ENCODE measurements around the gene LPIN1. TPM values are rescaled to one million over a fixed set of nuclear protein-coding genes. Genes with fewer than 3 reads are reported as not detected.

The LPIN1 gene
- total RNA-seq, 1 experiment from 2014 or later: 13.9 TPM

- no peak for TF ChIP-seq ZNF532 (CRISPR knock-in tag; IDR thresholded peaks at IDR 0.05; ENCODE audit: borderline replicate concordance)
These were observed 52.4 kb downstream of the LPIN1 start (continued) for GRCh38 chr2:11798701-11799435.

GRCh38 chr2:11799826-11800225 lies 53.4 kb downstream of the LPIN1 start:
- no peak overlapping the region for H3K27ac Mint-ChIP-seq
- ChIA-PET CTCF (no interaction called here), POLR2A (no interaction called here)
- no peak overlapping the region for H3K4me3 Mint-ChIP-seq
- no peak for TF ChIP-seq SMAD4 (CRISPR knock-in tag; IDR thresholded peaks at IDR 0.05)
- TF ChIP-seq GABPB1 (CRISPR knock-in tag; IDR thresholded peaks at IDR 0.05): no peak
- no peak for TF ChIP-seq ZNF671 (CRISPR knock-in tag; IDR thresholded peaks at IDR 0.05)
- TF ChIP-seq PRRX2 (CRISPR knock-in tag; IDR thresholded peaks at IDR 0.05): no peak
- no peak for TF ChIP-seq ATF2 (CRISPR knock-in tag; IDR thresholded peaks at IDR 0.05; ENCODE audit: borderline replicate concordance, low read depth)
- TF ChIP-seq TP53 (CRISPR knock-in tag; IDR thresholded peaks at IDR 0.05): no peak
- TF ChIP-seq ZNF317 (CRISPR knock-in tag; IDR thresholded peaks at IDR 0.05; ENCODE audit: borderline replicate concordance, low read depth): no peak
- no peak for TF ChIP-seq ZBTB43 (CRISPR knock-in tag; IDR thresholded peaks at IDR 0.05)
- TF ChIP-seq NFE2L1 (CRISPR knock-in tag; IDR thresholded peaks at IDR 0.05): no peak
- no peak for TF ChIP-seq ZMAT4 (CRISPR knock-in tag; IDR thresholded peaks at IDR 0.05)
- no peak for TF ChIP-seq HMGXB4 (CRISPR knock-in tag; IDR thresholded peaks at IDR 0.05)
- no peak for TF ChIP-seq GTF2I (CRISPR knock-in tag; conservative IDR thresholded peaks at IDR 0.05)
- TF ChIP-seq SMAD3 (CRISPR knock-in tag; IDR thresholded peaks at IDR 0.05; ENCODE audit: borderline replicate concordance): no peak
- no peak for DNase-seq (ENCODE audit: low spot score)
- no peak for ATAC-seq
- no peaks in the 10 kb centered on the region for H3K9me3 Mint-ChIP-seq
- H3K36me3 Mint-ChIP-seq: peaks cover 31% of the 10 kb centered on the region
- H3K4me1 Mint-ChIP-seq: no peaks in the 10 kb centered on the region
- no peaks in the 10 kb centered on the region for H3K27me3 Mint-ChIP-seq (ENCODE audit: low read depth)

- no peak for ATAC-seq
- H3K27me3 Mint-ChIP-seq (ENCODE audit: low read depth): no peaks in the 10 kb centered on the region
- no peak for TF ChIP-seq E2F5 (CRISPR knock-in tag; IDR thresholded peaks at IDR 0.05)
- TF ChIP-seq ATF6 (CRISPR knock-in tag; IDR thresholded peaks at IDR 0.05): no peak
- no peak for TF ChIP-seq ZNF232 (CRISPR knock-in tag; IDR thresholded peaks at IDR 0.05)
- no peak for TF ChIP-seq ZBTB21 (CRISPR knock-in tag; IDR thresholded peaks at IDR 0.05; ENCODE audit: borderline replicate concordance)
- TF ChIP-seq SMAD4 (CRISPR knock-in tag; IDR thresholded peaks at IDR 0.05): no peak
- no peak for TF ChIP-seq ZNF416 (CRISPR knock-in tag; IDR thresholded peaks at IDR 0.05)
- no peak for TF ChIP-seq ZNF396 (CRISPR knock-in tag; IDR thresholded peaks at IDR 0.05; ENCODE audit: borderline replicate concordance)
- no peak for TF ChIP-seq SMAD3 (CRISPR knock-in tag; IDR thresholded peaks at IDR 0.05; ENCODE audit: borderline replicate concordance)
- no peak for TF ChIP-seq NR3C1 (CRISPR knock-in tag; conservative IDR thresholded peaks at IDR 0.05; ENCODE audit: low read depth)
- no peak for TF ChIP-seq ZNF138 (CRISPR knock-in tag; conservative IDR thresholded peaks at IDR 0.05)
These were observed 56.4 kb downstream of the LPIN1 start for GRCh38 chr2:11802782-11803191.

More at GRCh38 chr2:11802782-11803191, 56.4 kb downstream of the LPIN1 start:
- H3K4me3 Mint-ChIP-seq: no peak overlapping the region
- peaks cover 35% of the 10 kb centered on the region for H3K36me3 Mint-ChIP-seq
- POLR2A ChIA-PET: no interaction called here
- H3K27ac Mint-ChIP-seq: no peak overlapping the region
- H3K9me3 Mint-ChIP-seq: no peaks in the 10 kb centered on the region
- no peaks in the 10 kb centered on the region for H3K4me1 Mint-ChIP-seq
- DNase-seq (ENCODE audit: low spot score): no peak
- CTCF ChIA-PET: no interaction called here
